WTC11 (cell line): ENCODE data around the gene KIRREL2.

ENCODE experiments used
- CTCF ChIP-seq: fragments of 200-600 bp; IDR thresholded peaks from 2 replicates; pipeline ENCODE4 v1.8.0; 2022; ENCODE audit warnings: antibody characterized with exemption
- ETV6 ChIP-seq: sonication (generic); formaldehyde crosslinking; IDR thresholded peaks from 2 replicates; pipeline ENCODE4 v1.8.1; 2022; ENCODE audit warnings: mild to moderate bottlenecking, missing genetic modification reagents
- NR2C2 ChIP-seq: sonication (generic); formaldehyde crosslinking; IDR thresholded peaks from 2 replicates; pipeline ENCODE4 v1.8.0; 2022; ENCODE audit warnings: mild to moderate bottlenecking, missing genetic modification reagents
- ZBTB21 ChIP-seq: sonication (generic); formaldehyde crosslinking; IDR thresholded peaks from 2 replicates; pipeline ENCODE4 v1.8.1; 2023; ENCODE audit warnings: mild to moderate bottlenecking, missing genetic modification reagents, borderline replicate concordance
- TF ChIP-seq, protein P1 (sequence below): sonication (generic); formaldehyde crosslinking; IDR thresholded peaks from 2 replicates; pipeline ENCODE4 v1.8.0; 2023; ENCODE audit warnings: missing genetic modification reagents, mild to moderate bottlenecking, borderline replicate concordance

DNA sequence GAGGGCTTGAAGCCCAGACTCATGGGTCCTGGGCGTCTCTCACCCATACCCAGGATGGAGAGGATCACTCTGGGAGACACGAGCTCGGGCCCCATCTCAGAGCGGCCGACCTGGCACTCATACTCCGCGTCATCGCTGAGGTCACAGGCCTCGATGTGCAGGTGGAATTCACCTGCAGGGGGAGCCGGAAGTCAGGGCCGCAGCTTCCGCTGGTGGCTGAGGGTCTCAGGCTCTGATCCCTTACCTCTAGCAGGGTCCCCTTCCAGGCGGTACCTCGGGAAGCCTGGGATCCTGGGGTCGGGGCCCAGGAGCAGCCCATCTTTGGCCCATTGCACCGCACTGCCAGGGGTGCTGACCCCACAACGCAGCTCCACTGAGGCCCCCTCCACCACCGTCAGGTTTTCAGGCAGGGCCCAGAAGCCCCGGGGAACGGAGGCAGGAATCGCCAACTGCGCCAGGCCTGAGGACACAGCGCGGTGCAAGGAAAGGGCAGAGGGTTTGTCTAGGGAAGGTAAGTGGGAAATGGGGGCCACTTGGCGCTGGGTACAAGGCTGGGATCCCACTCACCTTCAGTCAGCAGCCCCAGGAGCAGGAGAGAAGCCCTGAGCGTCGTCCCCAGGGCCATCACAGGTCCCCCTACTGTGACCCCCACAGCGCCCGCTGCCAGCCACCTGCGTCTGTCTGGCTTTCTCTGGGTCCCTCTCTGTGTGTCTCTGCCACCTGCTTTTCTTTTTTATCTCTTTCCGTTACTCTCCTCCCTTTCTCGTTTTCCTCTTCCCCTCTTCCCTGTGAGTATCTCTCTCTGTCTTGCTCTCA lies 5.3 kb upstream of the KIRREL2 start:
- TF ChIP-seq CTCF (peak; percentile 46; the same call in 1 of the 2 replicates), ETV6 (CRISPR knock-in tag) (no peak), NR2C2 (CRISPR knock-in tag) (no peak), ZBTB21 (CRISPR knock-in tag) (peak; percentile 93)
- TF ChIP-seq, protein P1, sequence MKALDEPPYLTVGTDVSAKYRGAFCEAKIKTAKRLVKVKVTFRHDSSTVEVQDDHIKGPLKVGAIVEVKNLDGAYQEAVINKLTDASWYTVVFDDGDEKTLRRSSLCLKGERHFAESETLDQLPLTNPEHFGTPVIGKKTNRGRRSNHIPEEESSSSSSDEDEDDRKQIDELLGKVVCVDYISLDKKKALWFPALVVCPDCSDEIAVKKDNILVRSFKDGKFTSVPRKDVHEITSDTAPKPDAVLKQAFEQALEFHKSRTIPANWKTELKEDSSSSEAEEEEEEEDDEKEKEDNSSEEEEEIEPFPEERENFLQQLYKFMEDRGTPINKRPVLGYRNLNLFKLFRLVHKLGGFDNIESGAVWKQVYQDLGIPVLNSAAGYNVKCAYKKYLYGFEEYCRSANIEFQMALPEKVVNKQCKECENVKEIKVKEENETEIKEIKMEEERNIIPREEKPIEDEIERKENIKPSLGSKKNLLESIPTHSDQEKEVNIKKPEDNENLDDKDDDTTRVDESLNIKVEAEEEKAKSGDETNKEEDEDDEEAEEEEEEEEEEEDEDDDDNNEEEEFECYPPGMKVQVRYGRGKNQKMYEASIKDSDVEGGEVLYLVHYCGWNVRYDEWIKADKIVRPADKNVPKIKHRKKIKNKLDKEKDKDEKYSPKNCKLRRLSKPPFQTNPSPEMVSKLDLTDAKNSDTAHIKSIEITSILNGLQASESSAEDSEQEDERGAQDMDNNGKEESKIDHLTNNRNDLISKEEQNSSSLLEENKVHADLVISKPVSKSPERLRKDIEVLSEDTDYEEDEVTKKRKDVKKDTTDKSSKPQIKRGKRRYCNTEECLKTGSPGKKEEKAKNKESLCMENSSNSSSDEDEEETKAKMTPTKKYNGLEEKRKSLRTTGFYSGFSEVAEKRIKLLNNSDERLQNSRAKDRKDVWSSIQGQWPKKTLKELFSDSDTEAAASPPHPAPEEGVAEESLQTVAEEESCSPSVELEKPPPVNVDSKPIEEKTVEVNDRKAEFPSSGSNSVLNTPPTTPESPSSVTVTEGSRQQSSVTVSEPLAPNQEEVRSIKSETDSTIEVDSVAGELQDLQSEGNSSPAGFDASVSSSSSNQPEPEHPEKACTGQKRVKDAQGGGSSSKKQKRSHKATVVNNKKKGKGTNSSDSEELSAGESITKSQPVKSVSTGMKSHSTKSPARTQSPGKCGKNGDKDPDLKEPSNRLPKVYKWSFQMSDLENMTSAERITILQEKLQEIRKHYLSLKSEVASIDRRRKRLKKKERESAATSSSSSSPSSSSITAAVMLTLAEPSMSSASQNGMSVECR (CRISPR knock-in tag), result no peak
